Osteocyte (in vitro differentiated cells): Measurements from ENCODE around the gene A1CF. TPM values are rescaled to one million over a fixed set of nuclear protein-coding genes. Genes with fewer than 3 reads are reported as not detected.

Source experiments
- DNase-seq: peaks from one replicate; pipeline ENCODE4 v3.0.0; 2021; ENCODE audit warnings: mixed read lengths; ENCODE audit not compliant: unreplicated experiment; ENCODE audit errors: extremely low spot score
- H3K27ac Mint-ChIP-seq: one replicate; pipeline ENCODE4 v1.8.0; 2021; ENCODE audit warnings: mild to moderate bottlenecking, mixed read lengths; ENCODE audit not compliant: unreplicated experiment
- H3K27me3 Mint-ChIP-seq: one replicate; pipeline ENCODE4 v1.8.0; 2021; ENCODE audit warnings: mixed read lengths; ENCODE audit not compliant: unreplicated experiment
- H3K36me3 Mint-ChIP-seq: one replicate; pipeline ENCODE4 v1.8.0; 2021; ENCODE audit warnings: mixed read lengths; ENCODE audit not compliant: unreplicated experiment
- H3K4me1 Mint-ChIP-seq: one replicate; pipeline ENCODE4 v1.8.0; 2021; ENCODE audit warnings: mixed read lengths; ENCODE audit not compliant: unreplicated experiment
- H3K4me3 Mint-ChIP-seq: one replicate; pipeline ENCODE4 v1.8.0; 2021; ENCODE audit warnings: mild to moderate bottlenecking, moderate library complexity, mixed read lengths; ENCODE audit not compliant: unreplicated experiment
- H3K9me3 Mint-ChIP-seq: one replicate; pipeline ENCODE4 v1.8.0; 2021; ENCODE audit warnings: mixed read lengths; ENCODE audit not compliant: unreplicated experiment
- long read RNA-seq: library from polyadenylated mRNA; unstranded; transcript quantifications from one replicate; pipeline ENCODE4 v2.0.0, GENCODE V29; 2021
- total RNA-seq: library from RNA; stranded (reverse); gene quantifications from 2 replicates; pipeline ENCODE4 v1.2.1, GENCODE V29; 2021
- TF ChIP-seq, protein P1 (sequence below): fragments of 200-600 bp; sonication (generic); IDR thresholded peaks from 2 replicates; pipeline ENCODE4 v1.5.0; 2021; ENCODE audit warnings: antibody characterized with exemption, mild to moderate bottlenecking, moderate library complexity

The A1CF gene, protein sequence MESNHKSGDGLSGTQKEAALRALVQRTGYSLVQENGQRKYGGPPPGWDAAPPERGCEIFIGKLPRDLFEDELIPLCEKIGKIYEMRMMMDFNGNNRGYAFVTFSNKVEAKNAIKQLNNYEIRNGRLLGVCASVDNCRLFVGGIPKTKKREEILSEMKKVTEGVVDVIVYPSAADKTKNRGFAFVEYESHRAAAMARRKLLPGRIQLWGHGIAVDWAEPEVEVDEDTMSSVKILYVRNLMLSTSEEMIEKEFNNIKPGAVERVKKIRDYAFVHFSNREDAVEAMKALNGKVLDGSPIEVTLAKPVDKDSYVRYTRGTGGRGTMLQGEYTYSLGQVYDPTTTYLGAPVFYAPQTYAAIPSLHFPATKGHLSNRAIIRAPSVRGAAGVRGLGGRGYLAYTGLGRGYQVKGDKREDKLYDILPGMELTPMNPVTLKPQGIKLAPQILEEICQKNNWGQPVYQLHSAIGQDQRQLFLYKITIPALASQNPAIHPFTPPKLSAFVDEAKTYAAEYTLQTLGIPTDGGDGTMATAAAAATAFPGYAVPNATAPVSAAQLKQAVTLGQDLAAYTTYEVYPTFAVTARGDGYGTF
- not detected in 2 replicates for total RNA-seq
- long read RNA-seq = 0 reads

DNA sequence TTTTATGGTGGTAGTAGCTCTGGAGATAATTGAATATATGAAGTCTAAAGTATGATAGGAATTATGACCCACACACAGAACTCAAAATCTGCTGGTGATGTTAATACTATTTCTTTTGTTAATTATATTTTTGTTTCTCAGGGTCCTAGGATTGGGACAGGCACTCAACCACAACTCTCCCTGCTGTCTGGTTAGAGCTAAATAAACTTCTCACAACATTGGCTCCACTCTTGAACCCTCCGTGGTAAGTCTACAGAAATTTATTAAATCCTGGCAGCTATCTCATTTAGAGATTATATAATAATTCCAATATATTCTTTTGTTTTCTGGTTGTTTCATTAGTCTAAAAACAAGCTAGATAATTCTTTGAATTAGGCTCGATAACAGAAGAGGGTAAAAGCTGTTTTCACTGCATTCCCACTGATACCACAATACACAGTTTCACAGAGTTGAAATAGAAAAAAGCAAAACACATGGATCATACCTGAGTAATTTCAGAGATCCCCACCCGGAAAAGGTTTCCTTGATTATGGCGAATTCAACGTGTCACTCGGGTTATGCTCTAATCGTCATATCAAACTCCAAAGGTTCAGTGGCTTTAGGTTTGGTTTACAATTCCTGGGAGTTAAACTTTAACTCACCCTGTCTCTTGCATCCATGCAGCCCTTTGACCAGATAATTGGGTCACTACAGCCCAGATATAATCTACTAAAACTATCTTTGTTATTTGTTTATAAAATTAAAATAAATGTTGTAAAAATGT lies at the start of gene A1CF:
Gene A1CF, minus strand, starts transcription at position 531 of the 763 bp plus-strand sequence. CDS start 25,687 bp downstream, outside the sequence.
- no peaks in the 10 kb centered on the region for H3K4me1 Mint-ChIP-seq
- H3K4me3 Mint-ChIP-seq = no peak within 1 kb of the TSS
- H3K9me3 Mint-ChIP-seq = no peaks in the 10 kb centered on the region
- no peaks in the 10 kb centered on the region for H3K36me3 Mint-ChIP-seq
- H3K27me3 Mint-ChIP-seq = peaks cover 59% of the 10 kb centered on the region
- TF ChIP-seq, protein P1, sequence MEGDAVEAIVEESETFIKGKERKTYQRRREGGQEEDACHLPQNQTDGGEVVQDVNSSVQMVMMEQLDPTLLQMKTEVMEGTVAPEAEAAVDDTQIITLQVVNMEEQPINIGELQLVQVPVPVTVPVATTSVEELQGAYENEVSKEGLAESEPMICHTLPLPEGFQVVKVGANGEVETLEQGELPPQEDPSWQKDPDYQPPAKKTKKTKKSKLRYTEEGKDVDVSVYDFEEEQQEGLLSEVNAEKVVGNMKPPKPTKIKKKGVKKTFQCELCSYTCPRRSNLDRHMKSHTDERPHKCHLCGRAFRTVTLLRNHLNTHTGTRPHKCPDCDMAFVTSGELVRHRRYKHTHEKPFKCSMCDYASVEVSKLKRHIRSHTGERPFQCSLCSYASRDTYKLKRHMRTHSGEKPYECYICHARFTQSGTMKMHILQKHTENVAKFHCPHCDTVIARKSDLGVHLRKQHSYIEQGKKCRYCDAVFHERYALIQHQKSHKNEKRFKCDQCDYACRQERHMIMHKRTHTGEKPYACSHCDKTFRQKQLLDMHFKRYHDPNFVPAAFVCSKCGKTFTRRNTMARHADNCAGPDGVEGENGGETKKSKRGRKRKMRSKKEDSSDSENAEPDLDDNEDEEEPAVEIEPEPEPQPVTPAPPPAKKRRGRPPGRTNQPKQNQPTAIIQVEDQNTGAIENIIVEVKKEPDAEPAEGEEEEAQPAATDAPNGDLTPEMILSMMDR = no peak
- H3K27ac Mint-ChIP-seq = no peak within 1 kb of the TSS
- DNase-seq = no peak

DNA sequence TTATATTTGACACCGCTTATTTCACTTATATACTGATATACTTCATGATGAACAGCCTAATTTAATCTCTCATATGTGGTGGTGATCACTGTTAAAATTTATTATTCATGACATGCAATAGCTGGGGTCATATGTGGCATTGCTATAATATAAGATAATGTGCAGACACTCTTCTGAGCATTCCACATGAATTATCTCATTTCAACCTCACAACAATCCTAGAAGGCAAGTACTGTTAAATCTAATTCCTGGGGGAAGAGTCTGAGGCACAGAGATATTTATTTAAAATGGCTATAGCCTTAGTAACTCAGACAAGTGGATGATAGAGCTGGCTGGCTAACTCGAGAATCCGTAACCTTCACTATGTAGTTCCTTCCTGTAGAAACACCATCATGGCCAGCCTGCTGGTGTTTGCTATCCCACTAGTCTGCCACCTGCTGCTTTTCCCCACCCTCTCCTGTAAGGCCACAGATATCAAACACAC lies 46.6 kb upstream of the A1CF start:
- no peak for DNase-seq
- Mint-ChIP-seq H3K4me1 (no peaks in the 10 kb centered on the region), H3K27me3 (peaks cover 36% of the 10 kb centered on the region), H3K9me3 (no peaks in the 10 kb centered on the region), H3K36me3 (no peaks in the 10 kb centered on the region), H3K27ac (no peak overlapping the region), H3K4me3 (no peak overlapping the region)
- TF ChIP-seq, protein P1 = no peak

- H3K4me1 Mint-ChIP-seq = no peaks in the 10 kb centered on the region
- no peak overlapping the region for H3K27ac Mint-ChIP-seq
- no peaks in the 10 kb centered on the region for H3K9me3 Mint-ChIP-seq
Measured at GRCh38 chr10:50929670-50930069, 44.2 kb upstream of the A1CF start.

DNA sequence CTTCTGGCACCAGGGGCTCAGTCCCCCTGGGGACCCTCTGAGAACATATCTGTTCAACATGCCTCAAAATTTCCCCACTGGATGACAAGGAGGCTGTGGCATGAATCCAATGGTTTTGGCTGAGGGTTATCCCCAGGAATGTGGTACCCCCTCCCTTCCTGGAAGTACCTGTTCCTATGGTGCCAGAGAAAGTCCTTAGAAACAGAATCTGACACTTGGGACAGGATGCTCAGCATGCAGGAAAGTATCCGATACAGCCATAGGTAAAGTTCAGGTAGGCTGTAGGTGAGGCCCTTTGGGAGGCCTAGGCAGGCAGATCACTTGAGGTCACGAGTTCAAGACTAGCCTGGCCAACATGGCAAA lies 42.7 kb upstream of the A1CF start:
- Mint-ChIP-seq H3K9me3 (peaks cover 6% of the 10 kb centered on the region), H3K36me3 (no peaks in the 10 kb centered on the region), H3K4me1 (no peaks in the 10 kb centered on the region), H3K27me3 (peaks cover 19% of the 10 kb centered on the region), H3K27ac (no peak overlapping the region), H3K4me3 (no peak overlapping the region)
- DNase-seq = no peak
- TF ChIP-seq, protein P1 = no peak

More at GRCh38 chr10:50929670-50930069, 44.2 kb upstream of the A1CF start:
- DNase-seq = no peak
- Mint-ChIP-seq H3K27me3 (peaks cover 25% of the 10 kb centered on the region), H3K4me3 (no peak overlapping the region), H3K36me3 (no peaks in the 10 kb centered on the region)
- TF ChIP-seq, protein P1 = no peak
